HT1080 (cell line): ENCODE results near the gene ARHGEF11. TPM values are rescaled to one million over a fixed set of nuclear protein-coding genes. Genes with fewer than 3 reads are reported as not detected.
A peak's percentile ranks its signal among the peaks of the same experiment; 100 is the strongest.

ENCODE experiments used
- DNase-seq: peaks from one replicate; pipeline ENCODE4 v3.0.0-alpha.2; 2015; ENCODE audit warnings: low read depth
- total RNA-seq: library from RNA; depleted of rRNA; stranded (reverse); fragments of >200 nt; shearing (Covaris generic); gene quantifications from 2 replicates; pipeline ENCODE4 v1.2.3, GENCODE V29; 2014

The ARHGEF11 gene
- total RNA-seq, 1 experiment from 2014 or later, result 17.7 TPM

GRCh38 chr1:156956333-156956732, 89.2 kb downstream of the ARHGEF11 start:
- DNase-seq, result no peak

- no peak for DNase-seq
Observed at GRCh38 chr1:156953571-156953970, 92.0 kb downstream of the ARHGEF11 start.

GRCh38 chr1:156951371-156951770, 94.2 kb downstream of the ARHGEF11 start:
- DNase-seq, result no peak

- no peak for DNase-seq
Observed at GRCh38 chr1:156949127-156949526, 96.4 kb downstream of the ARHGEF11 start.

- DNase-seq, result no peak
Observed at GRCh38 chr1:156948708-156949107, 96.8 kb downstream of the ARHGEF11 start.

GRCh38 chr1:156947818-156948525, 97.6 kb downstream of the ARHGEF11 start:
- no peak for DNase-seq

GRCh38 chr1:156947127-156947526, 98.4 kb downstream of the ARHGEF11 start:
- no peak for DNase-seq

GRCh38 chr1:156945881-156946661, 99.5 kb downstream of the ARHGEF11 start:
- DNase-seq, result peak; percentile 83

- DNase-seq, result no peak
Observed at GRCh38 chr1:156944848-156945247, 100.7 kb downstream of the ARHGEF11 start.

GRCh38 chr1:156944268-156944667, 101.3 kb downstream of the ARHGEF11 start:
- DNase-seq, result no peak

GRCh38 chr1:156943756-156944155, 101.8 kb downstream of the ARHGEF11 start:
- no peak for DNase-seq

GRCh38 chr1:156942576-156942975, 103.0 kb downstream of the ARHGEF11 start:
- no peak for DNase-seq

GRCh38 chr1:156942176-156942575, 103.4 kb downstream of the ARHGEF11 start:
- no peak for DNase-seq

GRCh38 chr1:156941675-156942074, 103.9 kb downstream of the ARHGEF11 start:
- DNase-seq, result no peak

GRCh38 chr1:156939786-156940334, 105.7 kb downstream of the ARHGEF11 start:
- DNase-seq, result no peak

- no peak for DNase-seq
Observed at GRCh38 chr1:156938813-156939212, 106.7 kb downstream of the ARHGEF11 start.

- DNase-seq, result no peak
Observed at GRCh38 chr1:156937883-156938282, 107.7 kb downstream of the ARHGEF11 start.

GRCh38 chr1:156936721-156937220, 108.8 kb downstream of the ARHGEF11 start:
- DNase-seq, result no peak

GRCh38 chr1:156936191-156936590, 109.4 kb downstream of the ARHGEF11 start:
- no peak for DNase-seq

GRCh38 chr1:156935505-156936128, 109.9 kb downstream of the ARHGEF11 start:
- DNase-seq, result no peak

GRCh38 chr1:156933136-156933535, 112.4 kb downstream of the ARHGEF11 start:
- DNase-seq, result no peak
